GDM1 (cell line): ENCODE measurements around the gene NCR3LG1.
"Not testable (repeated sequence)": the region's sequence is repeated elsewhere in the genome, so short reads cannot be mapped to it uniquely, and the experiment has no call there.

Experiments used
- DNase-seq: peaks from one replicate; lab custom pipeline; 2025; lab: John Stamatoyannopoulos, UW

Gene NCR3LG1

GRCh38 chr11:17412488-17413180 lies 61.0 kb downstream of the NCR3LG1 start:
- no peak for DNase-seq

- no peak for DNase-seq
Measured at GRCh38 chr11:17413414-17414316, 62.1 kb downstream of the NCR3LG1 start.

- no peak for DNase-seq
Measured at GRCh38 chr11:17414317-17414737, 62.7 kb downstream of the NCR3LG1 start.

- DNase-seq, result no peak
Measured at GRCh38 chr11:17414992-17415391, 63.4 kb downstream of the NCR3LG1 start.

- no peak for DNase-seq
Measured at GRCh38 chr11:17415523-17416104, 64.0 kb downstream of the NCR3LG1 start.

GRCh38 chr11:17416492-17416891 lies 64.9 kb downstream of the NCR3LG1 start:
- no peak for DNase-seq

GRCh38 chr11:17418444-17419081 lies 67.0 kb downstream of the NCR3LG1 start:
- no peak for DNase-seq

- no peak for DNase-seq
Measured at GRCh38 chr11:17421781-17422180, 70.2 kb downstream of the NCR3LG1 start.

- no peak for DNase-seq
Measured at GRCh38 chr11:17423533-17424310, 72.1 kb downstream of the NCR3LG1 start.

GRCh38 chr11:17426233-17426632 lies 74.6 kb downstream of the NCR3LG1 start:
- DNase-seq, result not testable (repeated sequence)
